ENCODE data around the gene GRIP2.
A peak's percentile ranks its signal among the peaks of the same experiment; 100 is the strongest.

GRIP2 gene

DNA sequence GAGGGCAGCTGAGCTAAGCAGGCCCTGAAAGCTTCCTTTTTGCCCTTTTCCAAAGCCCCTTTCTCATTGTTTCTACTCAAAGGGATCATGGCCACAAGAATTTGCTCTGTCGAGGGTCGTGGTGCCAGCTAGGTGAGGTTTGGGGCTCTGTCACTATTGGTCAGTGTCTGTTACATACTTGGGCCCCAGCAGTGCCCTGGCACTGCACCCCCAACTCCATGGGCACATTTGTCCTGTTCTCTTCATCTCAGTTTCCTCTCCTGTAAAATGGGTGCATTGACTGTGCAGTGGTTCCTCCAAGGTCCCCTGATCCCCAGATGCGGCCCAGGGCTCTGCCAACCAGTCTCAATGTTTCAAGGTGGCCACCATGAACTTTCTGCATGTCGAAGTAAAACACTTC lies 75.6 kb downstream of the GRIP2 start:
- no peak for DNase-seq (ENCODE audit: extremely low read depth, low read depth)
- TF ChIP-seq, protein P1, sequence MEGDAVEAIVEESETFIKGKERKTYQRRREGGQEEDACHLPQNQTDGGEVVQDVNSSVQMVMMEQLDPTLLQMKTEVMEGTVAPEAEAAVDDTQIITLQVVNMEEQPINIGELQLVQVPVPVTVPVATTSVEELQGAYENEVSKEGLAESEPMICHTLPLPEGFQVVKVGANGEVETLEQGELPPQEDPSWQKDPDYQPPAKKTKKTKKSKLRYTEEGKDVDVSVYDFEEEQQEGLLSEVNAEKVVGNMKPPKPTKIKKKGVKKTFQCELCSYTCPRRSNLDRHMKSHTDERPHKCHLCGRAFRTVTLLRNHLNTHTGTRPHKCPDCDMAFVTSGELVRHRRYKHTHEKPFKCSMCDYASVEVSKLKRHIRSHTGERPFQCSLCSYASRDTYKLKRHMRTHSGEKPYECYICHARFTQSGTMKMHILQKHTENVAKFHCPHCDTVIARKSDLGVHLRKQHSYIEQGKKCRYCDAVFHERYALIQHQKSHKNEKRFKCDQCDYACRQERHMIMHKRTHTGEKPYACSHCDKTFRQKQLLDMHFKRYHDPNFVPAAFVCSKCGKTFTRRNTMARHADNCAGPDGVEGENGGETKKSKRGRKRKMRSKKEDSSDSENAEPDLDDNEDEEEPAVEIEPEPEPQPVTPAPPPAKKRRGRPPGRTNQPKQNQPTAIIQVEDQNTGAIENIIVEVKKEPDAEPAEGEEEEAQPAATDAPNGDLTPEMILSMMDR (IDR thresholded peaks at IDR 0.05; ENCODE audit: low read depth, low read length): no peak

DNA sequence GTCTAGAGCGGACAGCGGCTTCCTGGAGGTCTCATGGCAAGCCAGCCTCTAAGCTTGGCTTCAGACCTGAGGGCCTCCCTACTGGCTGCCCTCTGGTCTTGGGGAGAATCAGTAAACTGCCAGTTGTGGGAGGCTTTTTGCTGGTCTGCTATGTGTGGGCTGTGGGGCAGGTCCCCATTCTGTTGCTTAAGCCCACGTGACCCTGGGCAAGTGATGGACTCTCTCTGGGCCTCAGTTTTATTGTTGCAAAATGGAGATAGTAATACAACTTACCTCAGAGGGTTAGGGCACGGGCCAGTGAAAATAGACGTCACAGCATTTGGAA lies 76.0 kb downstream of the GRIP2 start:
- no peak for DNase-seq (ENCODE audit: extremely low read depth, low read depth)
- TF ChIP-seq, protein P1 (IDR thresholded peaks at IDR 0.05; ENCODE audit: low read depth, low read length): no peak

DNA sequence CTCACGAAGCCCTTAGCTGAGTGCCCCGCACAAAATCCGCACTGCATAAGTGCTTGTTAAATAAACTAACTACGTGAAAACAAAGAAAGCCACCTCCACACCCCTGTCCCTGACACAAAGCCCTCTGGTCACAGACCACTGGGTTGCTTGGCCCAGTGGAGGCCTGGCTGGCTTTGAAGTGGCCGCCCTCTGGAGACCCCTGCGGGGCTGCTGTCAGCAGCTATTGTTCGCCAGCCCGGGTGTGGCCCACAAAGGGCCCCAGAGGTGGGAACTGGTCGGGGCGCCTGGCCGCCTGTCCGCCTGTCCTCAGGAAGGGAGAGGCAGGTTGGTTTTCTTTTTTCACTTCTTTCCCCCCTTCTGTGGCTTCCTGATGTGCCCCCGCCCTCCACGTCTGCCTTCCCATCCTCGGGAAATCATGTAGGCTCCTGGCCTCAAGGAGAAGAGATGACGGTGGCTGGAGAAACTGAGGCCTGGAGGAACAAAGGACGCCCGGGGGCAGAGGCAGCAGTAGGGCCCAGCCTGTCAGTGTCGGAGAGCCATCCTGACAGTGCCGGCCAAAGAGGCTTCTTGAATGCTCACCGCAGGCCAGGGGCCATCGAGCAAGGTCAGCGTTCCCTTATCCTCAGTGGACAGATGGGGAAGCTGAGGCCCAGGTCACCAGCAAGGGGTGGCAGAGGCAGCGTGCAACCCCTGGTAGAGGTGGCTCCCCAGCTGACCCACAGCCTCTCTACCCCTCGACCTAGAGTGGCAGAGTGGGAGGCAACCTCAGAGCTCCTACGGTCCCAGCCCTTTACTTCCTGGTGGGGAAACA lies 76.6 kb downstream of the GRIP2 start:
- TF ChIP-seq, protein P1 (IDR thresholded peaks at IDR 0.05; ENCODE audit: low read depth, low read length): no peak
- DNase-seq (ENCODE audit: extremely low read depth, low read depth): no peak

DNA sequence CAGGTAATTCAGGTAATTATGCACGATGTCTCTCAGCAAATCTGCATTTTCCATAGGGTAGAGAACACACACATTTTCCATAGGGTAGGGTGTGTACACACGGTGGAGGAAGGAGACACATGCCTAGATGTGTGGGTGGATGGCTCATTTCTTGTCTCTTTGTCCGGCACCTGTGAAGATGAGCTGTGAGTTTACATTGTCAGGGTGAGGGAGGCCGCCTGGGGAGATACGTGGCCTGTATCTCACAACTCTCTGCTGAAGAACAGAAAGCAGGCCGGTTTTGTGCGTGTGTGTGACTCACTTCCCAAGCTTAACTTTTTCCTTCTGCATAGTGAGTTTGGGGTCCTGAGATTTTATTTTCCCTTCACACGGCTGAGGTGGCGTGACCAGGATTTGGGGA lies 77.4 kb downstream of the GRIP2 start:
- TF ChIP-seq, protein P1 (IDR thresholded peaks at IDR 0.05; ENCODE audit: low read depth, low read length): no peak
- DNase-seq (ENCODE audit: extremely low read depth, low read depth): no peak

DNA sequence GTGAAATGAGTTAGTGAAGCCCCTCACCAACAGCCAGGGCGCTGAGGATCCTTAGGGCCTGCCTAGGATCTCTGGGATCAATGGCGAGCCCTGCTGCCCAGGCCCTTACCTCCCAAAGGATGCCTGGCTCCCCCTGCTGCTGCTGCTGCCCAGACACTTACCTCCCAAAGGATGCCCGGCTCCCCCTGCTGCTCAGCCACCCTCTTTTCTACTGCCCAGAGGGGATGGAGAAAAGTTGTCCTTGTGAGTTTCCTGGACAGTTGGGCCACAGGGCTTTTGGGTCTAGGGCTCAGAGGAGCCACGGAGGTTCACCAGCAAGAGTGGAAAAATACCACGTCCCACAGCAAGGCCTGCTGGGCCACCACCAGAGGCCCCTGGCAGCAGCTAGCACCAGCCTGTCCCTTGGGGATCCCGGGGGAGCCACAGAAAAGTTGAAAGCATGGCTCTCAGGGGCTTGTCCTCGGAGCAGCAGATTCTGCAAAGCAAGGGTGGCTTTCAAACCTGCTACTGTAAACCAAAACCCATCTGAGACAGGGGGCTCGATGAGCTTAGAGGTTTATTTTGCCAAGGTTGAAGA lies 78.3 kb downstream of the GRIP2 start:
- no peak for DNase-seq (ENCODE audit: extremely low read depth, low read depth)
- TF ChIP-seq, protein P1 (IDR thresholded peaks at IDR 0.05; ENCODE audit: low read depth, low read length): peak; percentile 87

DNA sequence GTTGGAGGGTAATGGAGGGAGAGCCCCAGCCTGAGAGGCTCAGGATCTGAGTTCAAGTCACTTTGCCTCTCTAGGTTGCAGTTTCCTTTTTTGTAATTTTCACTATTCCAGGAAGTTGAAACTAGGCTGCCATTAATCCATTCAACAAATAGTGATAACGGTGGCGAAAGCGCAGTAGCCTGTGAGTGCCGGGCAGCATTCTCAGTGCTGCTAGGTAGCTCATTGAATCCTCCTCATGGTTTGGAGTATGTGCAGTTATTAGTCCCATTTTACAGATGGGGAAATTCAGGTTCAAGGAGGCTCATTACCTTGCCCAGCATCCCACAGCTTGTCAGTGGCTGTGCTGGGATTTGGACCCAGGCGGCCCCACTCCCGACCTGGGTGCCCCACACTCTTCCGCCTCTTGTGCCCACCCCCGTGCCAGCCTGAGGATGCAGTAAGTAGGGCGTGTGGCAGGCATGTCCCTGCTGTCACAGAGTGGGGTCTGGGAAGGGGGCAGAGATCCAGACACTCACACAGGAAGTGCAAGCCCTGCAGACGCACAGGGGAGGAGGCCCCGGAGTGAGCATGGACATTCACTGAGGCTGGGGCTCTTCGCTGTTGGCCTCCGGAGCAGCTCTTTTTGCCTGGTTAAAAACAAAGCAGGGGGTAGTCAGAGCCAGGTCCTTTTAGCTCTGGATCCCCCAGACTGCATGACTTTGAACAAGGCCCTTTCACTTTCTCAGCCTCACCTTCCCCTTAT lies 79.0 kb downstream of the GRIP2 start:
- TF ChIP-seq, protein P1 (IDR thresholded peaks at IDR 0.05; ENCODE audit: low read depth, low read length): no peak
- no peak for DNase-seq (ENCODE audit: extremely low read depth, low read depth)
